ENCODE results near the gene KIF21B. TPM values are rescaled to one million over a fixed set of nuclear protein-coding genes. Genes with fewer than 3 reads are reported as not detected.

KIF21B gene
- total and polyA plus RNA-seq, 2 of the 8 experiments (the other 6 are each of a cell fraction or from before 2014, with no cell fraction given): 10.8 to 26.5 TPM

DNA sequence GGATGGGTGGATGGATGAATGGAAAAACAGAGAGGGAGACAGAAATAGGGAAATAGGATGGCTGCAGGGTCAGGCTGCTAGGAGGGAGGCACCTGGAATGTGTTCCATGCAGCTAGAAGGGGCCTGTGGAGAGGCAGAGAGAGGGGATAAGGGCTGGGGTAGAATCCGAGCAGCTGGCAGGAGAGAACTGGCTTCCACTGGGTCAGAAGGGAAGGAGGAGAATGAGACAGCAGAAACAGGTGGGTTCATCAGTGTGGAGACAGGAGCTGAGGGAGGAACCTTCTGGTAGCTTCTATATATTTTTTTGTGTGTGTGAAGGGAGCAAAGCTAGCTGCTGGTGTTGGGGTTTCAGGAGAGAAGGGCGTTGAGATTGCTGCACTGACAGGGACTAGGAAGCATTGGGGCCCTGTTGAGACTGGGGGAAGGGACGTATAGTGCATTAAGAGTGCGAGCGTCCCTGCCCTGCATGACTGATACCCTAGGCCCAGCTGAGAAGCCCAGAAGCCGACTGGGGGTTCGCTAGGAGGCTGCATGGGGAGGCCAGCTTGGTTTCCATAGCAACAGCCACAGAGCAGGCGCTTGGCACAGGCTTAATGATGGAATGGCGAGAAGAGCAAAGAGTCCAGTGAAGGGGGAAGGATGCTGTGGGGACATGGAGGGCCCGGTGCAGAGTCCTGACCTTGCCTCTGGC, 14.8 kb upstream of the KIF21B start:
- H2BK20ac ChIP-seq (ENCODE audit: low read length): no peak overlapping the region
- no peak for DNase-seq (ENCODE audit: low read depth in 1 of 2, low spot score in 2 of 2)
- peak overlapping the region; percentile 22; the same call in 1 of the 2 replicates for H4K8ac ChIP-seq (ENCODE audit: extremely low read depth, insufficient read depth, low read length)
- H3K9ac ChIP-seq (replicated peaks in 1 of 4; ENCODE audit: extremely low read depth in 1 of 4, low read depth in 3 of 4, low read length in 3 of 4): no peak overlapping the region
- H3K4me3 ChIP-seq (ENCODE audit: extremely low read depth in 1 of 4, insufficient read depth in 2 of 4, low read depth in 3 of 4, low read length in 4 of 4): no peak overlapping the region
- H4K91ac ChIP-seq (replicated peaks; ENCODE audit: insufficient read length, low read length): no peak overlapping the region
- H2BK15ac ChIP-seq (ENCODE audit: low read length): no peak overlapping the region
- no peak overlapping the region for H3K23ac ChIP-seq (ENCODE audit: insufficient read length)
- H3K9me3 ChIP-seq (ENCODE audit: insufficient read depth in 2 of 2, low read depth in 1 of 2, low read length in 1 of 2): no peaks in the 10 kb centered on the region
- no peak overlapping the region for H3K4ac ChIP-seq (replicated peaks; ENCODE audit: insufficient read length, low read depth, low read length)
- H4K5ac ChIP-seq (ENCODE audit: insufficient read length, low read depth, low read length): no peak overlapping the region
- no peak overlapping the region for H3K4me2 ChIP-seq (ENCODE audit: insufficient read depth in 1 of 2, low read depth in 2 of 2, low read length in 2 of 2)
- no peak overlapping the region for H2BK5ac ChIP-seq (ENCODE audit: low read depth, low read length)
- no peaks in the 10 kb centered on the region for H3K36me3 ChIP-seq (ENCODE audit: control insufficient read depth in 2 of 4, insufficient read depth in 4 of 4, low read length in 3 of 4)
- H3K27ac ChIP-seq (ENCODE audit: low read depth, low read length): no peak overlapping the region
- H3K4me1 ChIP-seq (replicated peaks in 1 of 4; ENCODE audit: control insufficient read depth in 3 of 4, insufficient read depth in 4 of 4, low read length in 3 of 4): no peaks in the 10 kb centered on the region
- H3K79me1 ChIP-seq (ENCODE audit: low read depth, low read length): no peaks in the 10 kb centered on the region
- no peak overlapping the region for H2AK5ac ChIP-seq (ENCODE audit: low read depth, low read length)
- CTCF ChIA-PET (ENCODE audit: partially characterized antibody): interaction anchor here (0.9 to 23.3 kb wide), 7 partner anchors 10 to 109 kb away, joined by 3 to 640 read pairs (median 4); partner anchors contain the start of gene KIF21B
- no peak overlapping the region for H3K14ac ChIP-seq (ENCODE audit: insufficient read length)
- no peak overlapping the region for H3K18ac ChIP-seq (ENCODE audit: extremely low read depth, low read length)
- no peak overlapping the region for H2BK12ac ChIP-seq (ENCODE audit: low read depth, low read length)
- no peaks in the 10 kb centered on the region for H4K20me1 ChIP-seq (replicated peaks in 1 of 2; ENCODE audit: control insufficient read depth in 1 of 2, insufficient read depth in 2 of 2, low read length in 2 of 2)
- whole genome bisulfite sequencing, 2 experiments (ENCODE audit: extremely low coverage in 1 of 2, insufficient coverage in 1 of 2, insufficient read length in 1 of 2, insufficient replicate concordance in 2 of 2, low coverage in 1 of 2, low lambda C conversion rate in 2 of 2, missing lambda C conversion rate in 1 of 2): 89% methylated on average over 10 of the region's 10 CpGs; no CpG with 5 or more reads in 1 of the 2 experiments
- no peaks in the 10 kb centered on the region; the same call in 1 of the 2 replicates for H3K23me2 ChIP-seq (ENCODE audit: low read depth, low read length)
- no peak overlapping the region for H2BK120ac ChIP-seq (replicated peaks; ENCODE audit: low read depth, low read length)
- no peak for FAIRE-seq
- H3K27me3 ChIP-seq (replicated peaks in 1 of 4; ENCODE audit: control insufficient read depth in 3 of 4, extremely low read depth in 1 of 4, insufficient read depth in 3 of 4, low read length in 3 of 4): no peaks in the 10 kb centered on the region
- no peak overlapping the region for H3K56ac ChIP-seq (replicated peaks; ENCODE audit: insufficient read length, low read depth, low read length)
- no peak overlapping the region for H2AFZ ChIP-seq (ENCODE audit: low read length)
- POLR2A ChIA-PET (ENCODE audit: partially characterized antibody): interaction anchor here (1.0 to 1.6 kb wide), 3 partner anchors 13 to 147 kb away, joined by 3 to 5 read pairs (median 3); no protein-coding TSS in a partner anchor
- H3K79me2 ChIP-seq (ENCODE audit: control insufficient read depth in 1 of 2, insufficient read depth in 2 of 2, low read length in 2 of 2): no peaks in the 10 kb centered on the region
- TF ChIP-seq RBBP5 (IDR thresholded peaks at IDR 0.05; ENCODE audit: borderline replicate concordance, low read depth, low read length) (no peak), TCF12 (IDR thresholded peaks at IDR 0.05; ENCODE audit: low read depth, low read length) (no peak), ASH2L (IDR thresholded peaks at IDR 0.05; ENCODE audit: low read length) (no peak), SUZ12 (IDR thresholded peaks at IDR 0.05; ENCODE audit: low read length) (no peak), TAF1 (IDR thresholded peaks at IDR 0.05; ENCODE audit: low read depth, low read length) (no peak), RAD21 (IDR thresholded peaks at IDR 0.05 in 1 of 2, conservative IDR thresholded peaks at IDR 0.05 in 1 of 2; ENCODE audit: low read depth in 2 of 2, low read length in 2 of 2) (no peak), EGR1 (IDR thresholded peaks at IDR 0.05; ENCODE audit: borderline replicate concordance, low read depth, low read length) (no peak), NANOG (IDR thresholded peaks at IDR 0.05; ENCODE audit: insufficient read depth, low read depth, low read length, poor library complexity, severe bottlenecking) (no peak), FOSL1 (IDR thresholded peaks at IDR 0.05; ENCODE audit: insufficient read depth, low read depth, low read length) (no peak), CHD1 (IDR thresholded peaks at IDR 0.05; ENCODE audit: low read depth, low read length) (no peak), POLR2A (IDR thresholded peaks at IDR 0.05; ENCODE audit: control extremely low read depth in 1 of 2, low read depth in 2 of 2, low read length in 2 of 2) (no peak), JUN (IDR thresholded peaks at IDR 0.05; ENCODE audit: low read depth, low read length) (no peak), SRF (IDR thresholded peaks at IDR 0.05; ENCODE audit: low read depth, low read length) (no peak), CHD2 (IDR thresholded peaks at IDR 0.05; ENCODE audit: low read length) (no peak)
